Activated T-cell treated with anti-CD3 and anti-CD28 coated beads, Interleukin-2, amount 50 U/mL, for 1 hour (primary cell): ENCODE results near the gene MAFB.

ENCODE experiments used
- DNase-seq: peaks from one replicate; pipeline ENCODE4 v3.0.0-alpha.2; 2020

Gene MAFB

GRCh38 chr20:40652441-40652987, 36.5 kb downstream of the MAFB start:
- DNase-seq, result no peak

GRCh38 chr20:40651151-40651550, 37.9 kb downstream of the MAFB start:
- no peak for DNase-seq

- no peak for DNase-seq
These were observed 38.3 kb downstream of the MAFB start for GRCh38 chr20:40650707-40651106.

- no peak for DNase-seq
These were observed 40.6 kb downstream of the MAFB start for GRCh38 chr20:40648210-40649072.

GRCh38 chr20:40646813-40647212, 42.2 kb downstream of the MAFB start:
- DNase-seq, result no peak

- DNase-seq, result no peak
These were observed 42.7 kb downstream of the MAFB start for GRCh38 chr20:40646361-40646760.

- DNase-seq, result no peak
These were observed 44.2 kb downstream of the MAFB start for GRCh38 chr20:40644863-40645262.

GRCh38 chr20:40643891-40644290, 45.1 kb downstream of the MAFB start:
- DNase-seq, result no peak

- DNase-seq, result no peak
These were observed 47.2 kb downstream of the MAFB start for GRCh38 chr20:40641809-40642208.

GRCh38 chr20:40641202-40641601, 47.8 kb downstream of the MAFB start:
- no peak for DNase-seq

- DNase-seq, result no peak
These were observed 48.4 kb downstream of the MAFB start for GRCh38 chr20:40640667-40641066.

- no peak for DNase-seq
These were observed 49.2 kb downstream of the MAFB start for GRCh38 chr20:40639676-40640355.

GRCh38 chr20:40639132-40639531, 49.9 kb downstream of the MAFB start:
- DNase-seq, result no peak

- DNase-seq, result no peak
These were observed 50.6 kb downstream of the MAFB start for GRCh38 chr20:40638414-40638813.

GRCh38 chr20:40637176-40637575, 51.9 kb downstream of the MAFB start:
- DNase-seq, result no peak

GRCh38 chr20:40636486-40636885, 52.5 kb downstream of the MAFB start:
- DNase-seq, result no peak

- DNase-seq, result no peak
These were observed 53.1 kb downstream of the MAFB start for GRCh38 chr20:40635971-40636370.
